Erythroblast (primary cell): ENCODE results near the gene CDC37.

Experiments
- DNase-seq, 2 experiments: peaks; one replicate each; lab custom pipeline; 2025; lab: John Stamatoyannopoulos, UW
- GATA1 ChIP-seq: IDR thresholded peaks from 2 replicates; pipeline ENCODE4 v1.6.1; 2011; ENCODE audit warnings: low read depth, mild to moderate bottlenecking, control low read depth, low read length, moderate library complexity
- POLR2A ChIP-seq: IDR thresholded peaks from 2 replicates; pipeline ENCODE4 v1.6.1; 2011; ENCODE audit warnings: mild to moderate bottlenecking, low read length

CDC37 gene

GRCh38 chr19:10424011-10424637 is 20.8 kb upstream of the CDC37 start:
- peak; percentile 9 for TF ChIP-seq POLR2A
- no peak for TF ChIP-seq GATA1
- peak; percentile 78 to 85 for DNase-seq

- TF ChIP-seq GATA1 (no peak), POLR2A (no peak)
- DNase-seq: no peak
Observed at GRCh38 chr19:10422846-10423245, 19.5 kb upstream of the CDC37 start.

- TF ChIP-seq POLR2A (no peak), GATA1 (no peak)
- no peak for DNase-seq
Observed at GRCh38 chr19:10422046-10422461, 18.7 kb upstream of the CDC37 start.

- no peak for TF ChIP-seq POLR2A
- no peak for TF ChIP-seq GATA1
Observed at GRCh38 chr19:10421240-10422045, 18.1 kb upstream of the CDC37 start.

GRCh38 chr19:10420444-10421239 is 17.3 kb upstream of the CDC37 start, which contains the start of gene PDE4A:
Gene PDE4A (plus strand): TSS chr19:10420538. CDS start chr19:10420765, 227 bp downstream.
- DNase-seq: peak; percentile 74 to 81
- TF ChIP-seq POLR2A (no peak), GATA1 (no peak)

More at GRCh38 chr19:10421240-10422045, 18.1 kb upstream of the CDC37 start:
- no peak for DNase-seq

GRCh38 chr19:10419646-10420443 is 16.5 kb upstream of the CDC37 start:
- DNase-seq: peak; percentile 67 to 87
- no peak for TF ChIP-seq POLR2A

- no peak for DNase-seq
- TF ChIP-seq GATA1 (no peak), POLR2A (no peak)
Observed at GRCh38 chr19:10419200-10419645, 15.9 kb upstream of the CDC37 start.

GRCh38 chr19:10418485-10419199 is 15.3 kb upstream of the CDC37 start:
- TF ChIP-seq GATA1 (no peak), POLR2A (no peak)
- DNase-seq: no peak

GRCh38 chr19:10418235-10418484 is 14.8 kb upstream of the CDC37 start:
- no peak for TF ChIP-seq GATA1
- no peak for TF ChIP-seq POLR2A
- no peak for DNase-seq

GRCh38 chr19:10417541-10418234 is 14.3 kb upstream of the CDC37 start:
- DNase-seq: no peak
- no peak for TF ChIP-seq GATA1
- no peak for TF ChIP-seq POLR2A

GRCh38 chr19:10416380-10417257 is 13.3 kb upstream of the CDC37 start:
- TF ChIP-seq GATA1 (no peak), POLR2A (peak; percentile 42)
- DNase-seq: peak; percentile 97 to 99

- TF ChIP-seq GATA1: no peak
- peak; percentile 44 for TF ChIP-seq POLR2A
- no peak for DNase-seq
Observed at GRCh38 chr19:10416083-10416379, 12.7 kb upstream of the CDC37 start.
